HL-60 (cell line): ENCODE results near the gene L3MBTL4.

Source experiments
- POLR2AphosphoS5 ChIP-seq: IDR thresholded peaks from 2 replicates; pipeline ENCODE4 v1.6.1; 2012; ENCODE audit warnings: low read depth
- TF ChIP-seq, protein P1 (sequence below): IDR thresholded peaks from 2 replicates; pipeline ENCODE4 v1.6.1; 2012; ENCODE audit warnings: low read depth; ENCODE audit not compliant: insufficient replicate concordance
- TF ChIP-seq, protein P2 (sequence below): IDR thresholded peaks from one replicate; pipeline ENCODE4 v1.5.1; 2011; ENCODE audit warnings: low read length, control low read depth, inconsistent platforms; ENCODE audit not compliant: insufficient read depth

DNA sequence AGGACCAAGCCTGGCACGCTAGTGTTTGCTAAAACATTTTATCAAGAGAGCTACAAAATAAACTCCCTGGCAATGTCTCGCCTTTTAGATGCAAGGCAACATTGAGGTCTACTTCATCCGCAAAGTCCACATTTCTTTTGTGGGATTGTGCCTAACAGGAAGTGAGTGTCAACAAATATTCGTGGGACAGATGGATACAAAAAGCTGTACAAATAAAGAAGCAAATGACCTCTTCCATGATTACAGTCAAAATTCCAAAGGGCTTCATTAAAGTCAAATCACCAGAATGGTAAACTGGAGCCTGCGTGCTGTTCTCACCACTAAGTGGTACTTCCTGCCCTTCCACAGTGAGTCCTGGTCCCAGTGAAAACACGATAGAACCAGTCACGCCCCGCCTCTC lies 40.4 kb downstream of the L3MBTL4 start:
- TF ChIP-seq, protein P1, sequence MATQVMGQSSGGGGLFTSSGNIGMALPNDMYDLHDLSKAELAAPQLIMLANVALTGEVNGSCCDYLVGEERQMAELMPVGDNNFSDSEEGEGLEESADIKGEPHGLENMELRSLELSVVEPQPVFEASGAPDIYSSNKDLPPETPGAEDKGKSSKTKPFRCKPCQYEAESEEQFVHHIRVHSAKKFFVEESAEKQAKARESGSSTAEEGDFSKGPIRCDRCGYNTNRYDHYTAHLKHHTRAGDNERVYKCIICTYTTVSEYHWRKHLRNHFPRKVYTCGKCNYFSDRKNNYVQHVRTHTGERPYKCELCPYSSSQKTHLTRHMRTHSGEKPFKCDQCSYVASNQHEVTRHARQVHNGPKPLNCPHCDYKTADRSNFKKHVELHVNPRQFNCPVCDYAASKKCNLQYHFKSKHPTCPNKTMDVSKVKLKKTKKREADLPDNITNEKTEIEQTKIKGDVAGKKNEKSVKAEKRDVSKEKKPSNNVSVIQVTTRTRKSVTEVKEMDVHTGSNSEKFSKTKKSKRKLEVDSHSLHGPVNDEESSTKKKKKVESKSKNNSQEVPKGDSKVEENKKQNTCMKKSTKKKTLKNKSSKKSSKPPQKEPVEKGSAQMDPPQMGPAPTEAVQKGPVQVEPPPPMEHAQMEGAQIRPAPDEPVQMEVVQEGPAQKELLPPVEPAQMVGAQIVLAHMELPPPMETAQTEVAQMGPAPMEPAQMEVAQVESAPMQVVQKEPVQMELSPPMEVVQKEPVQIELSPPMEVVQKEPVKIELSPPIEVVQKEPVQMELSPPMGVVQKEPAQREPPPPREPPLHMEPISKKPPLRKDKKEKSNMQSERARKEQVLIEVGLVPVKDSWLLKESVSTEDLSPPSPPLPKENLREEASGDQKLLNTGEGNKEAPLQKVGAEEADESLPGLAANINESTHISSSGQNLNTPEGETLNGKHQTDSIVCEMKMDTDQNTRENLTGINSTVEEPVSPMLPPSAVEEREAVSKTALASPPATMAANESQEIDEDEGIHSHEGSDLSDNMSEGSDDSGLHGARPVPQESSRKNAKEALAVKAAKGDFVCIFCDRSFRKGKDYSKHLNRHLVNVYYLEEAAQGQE = no peak
- TF ChIP-seq POLR2AphosphoS5 = no peak
- TF ChIP-seq, protein P2, sequence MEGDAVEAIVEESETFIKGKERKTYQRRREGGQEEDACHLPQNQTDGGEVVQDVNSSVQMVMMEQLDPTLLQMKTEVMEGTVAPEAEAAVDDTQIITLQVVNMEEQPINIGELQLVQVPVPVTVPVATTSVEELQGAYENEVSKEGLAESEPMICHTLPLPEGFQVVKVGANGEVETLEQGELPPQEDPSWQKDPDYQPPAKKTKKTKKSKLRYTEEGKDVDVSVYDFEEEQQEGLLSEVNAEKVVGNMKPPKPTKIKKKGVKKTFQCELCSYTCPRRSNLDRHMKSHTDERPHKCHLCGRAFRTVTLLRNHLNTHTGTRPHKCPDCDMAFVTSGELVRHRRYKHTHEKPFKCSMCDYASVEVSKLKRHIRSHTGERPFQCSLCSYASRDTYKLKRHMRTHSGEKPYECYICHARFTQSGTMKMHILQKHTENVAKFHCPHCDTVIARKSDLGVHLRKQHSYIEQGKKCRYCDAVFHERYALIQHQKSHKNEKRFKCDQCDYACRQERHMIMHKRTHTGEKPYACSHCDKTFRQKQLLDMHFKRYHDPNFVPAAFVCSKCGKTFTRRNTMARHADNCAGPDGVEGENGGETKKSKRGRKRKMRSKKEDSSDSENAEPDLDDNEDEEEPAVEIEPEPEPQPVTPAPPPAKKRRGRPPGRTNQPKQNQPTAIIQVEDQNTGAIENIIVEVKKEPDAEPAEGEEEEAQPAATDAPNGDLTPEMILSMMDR = no peak
